K562 (cell line): ENCODE data around the gene JAK3. TPM values are rescaled to one million over a fixed set of nuclear protein-coding genes. Genes with fewer than 3 reads are reported as not detected.

Source experiments
- ATAC-seq: fragments of 200-7000 bp; cut with Tn5 transposase; 3 replicates; pipeline ENCODE4 v1.9.1; 2020; ENCODE audit warnings: moderate library complexity
- BruUV-seq: library from RNA; stranded (reverse); fragments of 400-500 nt; replicated peaks from 2 replicates; lab custom pipeline; 2021; lab: Mats Ljungman, UMichigan
- CTCF ChIA-PET: fragments of 300-600 bp; formaldehyde crosslinking; extraction: SDS; loops from one replicate; lab custom pipeline; 2021; ENCODE audit warnings: low intra/inter-chr PET ratio; lab: Yijun Ruan, JAX
- POLR2A ChIA-PET: fragments of 300-600, 350-650 bp; sonication (Branson Sonifier 250); formaldehyde crosslinking; extraction: SDS; loops from one replicate; lab custom pipeline; 2021; ENCODE audit warnings: antibody characterized with exemption, inconsistent platforms; lab: Yijun Ruan, JAX
- DNase-seq, 4 experiments: peaks; one replicate each; pipeline versions ENCODE4 v3.0.0 to v3.0.0-alpha.2; 2011 to 2018; ENCODE audit warnings: low spot score in 3 of 4, mixed read lengths in 3 of 4; ENCODE audit errors: extremely low read depth in 1 of 4
- FAIRE-seq: peaks from 2 replicates; lab custom pipeline; 2011; peaks lifted over from hg19 to GRCh38; lab: Jason Lieb, UNC
- H2AFZ ChIP-seq: 2 replicates; pipeline ENCODE4 v1.6.0; 2011; ENCODE audit warnings: low read depth, low read length, control low read depth, inconsistent platforms
- H3K27ac ChIP-seq: fragments of 200-600 bp; 3 replicates; pipeline ENCODE4 v1.8.0; 2011; ENCODE audit warnings: low read depth, mild to moderate bottlenecking, control low read depth, inconsistent platforms, low read length, moderate library complexity, mixed read lengths; ENCODE audit errors: extremely low read depth
- H3K27me3 ChIP-seq, 2 experiments: fragments of 300-600 bp in 1 of 2; 2 replicates in 1 of 2; 3 replicates in 1 of 2; pipeline versions ENCODE4 v1.6.0 to v1.8.0; 2011; ENCODE audit warnings: inconsistent platforms in 2 of 2, low read length in 2 of 2, mild to moderate bottlenecking in 1 of 2, mixed read lengths in 1 of 2, moderate library complexity in 1 of 2; ENCODE audit not compliant: control insufficient read depth in 2 of 2, insufficient read depth in 2 of 2
- H3K36me3 ChIP-seq: fragments of 300-600 bp; 3 replicates; pipeline ENCODE4 v1.8.0; 2011; ENCODE audit warnings: mild to moderate bottlenecking, low read length, inconsistent platforms; ENCODE audit not compliant: control insufficient read depth, insufficient read depth
- H3K4me1 ChIP-seq, 2 experiments: fragments of 200-600 bp in 1 of 2; replicated peaks in 1 of 2; 2 replicates in 1 of 2; 3 replicates in 1 of 2; pipeline versions ENCODE4 v1.5.1 to v1.8.0; 2011; ENCODE audit warnings: inconsistent platforms in 2 of 2, low read length in 2 of 2, mild to moderate bottlenecking in 1 of 2, mixed read lengths in 1 of 2, moderate library complexity in 1 of 2; ENCODE audit not compliant: control insufficient read depth in 2 of 2, insufficient read depth in 2 of 2
- H3K4me2 ChIP-seq: 2 replicates; pipeline ENCODE4 v1.6.1; 2011; ENCODE audit warnings: low read length, control low read depth, inconsistent platforms, mixed read lengths; ENCODE audit not compliant: insufficient read depth
- H3K4me3 ChIP-seq: fragments of 200-600 bp; sonication (generic), shearing (Covaris generic); 2 replicates; pipeline ENCODE4 v1.5.1; 2016; ENCODE audit warnings: control low read depth, inconsistent platforms
- H3K79me2 ChIP-seq: fragments of 200-600 bp; 3 replicates; pipeline ENCODE4 v1.8.0; 2011; ENCODE audit warnings: low read length, inconsistent platforms; ENCODE audit not compliant: control insufficient read depth, insufficient read depth
- H3K9ac ChIP-seq, 2 experiments: 2 replicates each; pipeline versions ENCODE4 v1.6.0 to v1.6.1; 2011; ENCODE audit warnings: low read depth in 2 of 2, low read length in 2 of 2, control low read depth in 1 of 2, inconsistent platforms in 1 of 2, mild to moderate bottlenecking in 1 of 2, mixed read lengths in 1 of 2; ENCODE audit not compliant: insufficient read depth in 1 of 2
- H3K9me1 ChIP-seq: one replicate; pipeline ENCODE4 v1.6.0; 2011; ENCODE audit warnings: inconsistent platforms, mild to moderate bottlenecking, low read length, moderate library complexity; ENCODE audit not compliant: control insufficient read depth, insufficient read depth
- H3K9me3 ChIP-seq: replicated peaks from 2 replicates; pipeline ENCODE4 v1.5.1; 2011; ENCODE audit warnings: low read depth, low read length, inconsistent platforms; ENCODE audit not compliant: control insufficient read depth, insufficient read depth
- H4K20me1 ChIP-seq: replicated peaks from 2 replicates; pipeline ENCODE4 v1.6.1; 2011; ENCODE audit warnings: low read length, inconsistent platforms, mixed read lengths; ENCODE audit not compliant: control insufficient read depth, insufficient read depth
- DACH1 ChIP-seq: fragments of 450-650 bp; IDR thresholded peaks from 2 replicates; pipeline ENCODE4 v1.6.1; 2018; ENCODE audit not compliant: partially characterized antibody
- EP400 ChIP-seq: fragments of 450-650 bp; IDR thresholded peaks from 2 replicates; pipeline ENCODE4 v1.6.1; 2017; ENCODE audit warnings: antibody characterized with exemption, mild to moderate bottlenecking, moderate library complexity
- NCOR1 ChIP-seq: fragments of 450-650 bp; IDR thresholded peaks from 2 replicates; pipeline ENCODE4 v1.6.1; 2016; ENCODE audit warnings: mild to moderate bottlenecking, moderate library complexity
- PRDM10 ChIP-seq: fragments of 450-650 bp; IDR thresholded peaks from 2 replicates; pipeline ENCODE4 v1.6.1; 2018; ENCODE audit not compliant: partially characterized antibody
- SIN3A ChIP-seq, 2 experiments: fragments of 150-350 bp in 1 of 2; IDR thresholded peaks; 2 replicates each; pipeline ENCODE4 v1.6.1; 2011 to 2016; ENCODE audit warnings: borderline replicate concordance in 2 of 2, low read depth in 2 of 2, low read length in 2 of 2, mild to moderate bottlenecking in 2 of 2, moderate library complexity in 2 of 2; ENCODE audit not compliant: control insufficient read depth in 1 of 2
- ZNF431 ChIP-seq: sonication (generic); formaldehyde crosslinking; IDR thresholded peaks from 2 replicates; pipeline ENCODE4 v1.8.0; 2022; ENCODE audit warnings: mild to moderate bottlenecking, missing genetic modification reagents
- WGBS: fragments of 100-300 bp; shearing (Covaris generic); methylation state at CpG from one replicate; pipeline ENCODE4 v1.1.6; 2016; ENCODE audit warnings: low coverage, mixed read lengths; ENCODE audit not compliant: insufficient coverage; ENCODE audit errors: missing lambda C conversion rate; 5-methylcytosine and 5-hydroxymethylcytosine counted together
- in situ Hi-C: fragments of 300-500 bp; cut with MboI; formaldehyde crosslinking; loops from 4 replicates; pipeline ENCODE4 v1.15.0; 2018; ENCODE audit warnings: inconsistent platforms, mixed read lengths
- intact Hi-C: fragments of 100-400 bp; cut with micrococcal nuclease; formaldehyde crosslinking; loops from 2 replicates; pipeline ENCODE4 v1.14.2; 2022
- polyA plus RNA-seq, 8 experiments: library from polyadenylated mRNA; depleted of rRNA in 4 of 8; stranded (reverse) in 5 of 8; unstranded in 3 of 8; fragments of >200 nt; fragmentation: Nextera tagmentation in 2 of 8; fragmentation: Illumina TruSeq in 1 of 8; extraction: Ambion mirVana in 2 of 8; extraction: Trizol in 1 of 8; gene quantifications; 2 replicates each; pipeline versions ENCODE4 v1.2.1 to v1.2.3, GENCODE V29; 2011 to 2014; ENCODE audit warnings: inconsistent platforms in 1 of 8, missing spikeins in 1 of 8
- total RNA-seq, 7 experiments: library from RNA; depleted of rRNA in 6 of 7; stranded (reverse); fragments of >200 nt in 6 of 7; fragmentation: Illumina TruSeq in 2 of 7; extraction: Trizol in 2 of 7; gene quantifications; 2 replicates each; pipeline versions ENCODE4 v1.2.1 to v1.2.3, GENCODE V29; 2011 to 2021; ENCODE audit warnings: low replicate concordance in 1 of 7
- TF ChIP-seq, protein P1 (sequence below): IDR thresholded peaks from 2 replicates; pipeline ENCODE4 v1.6.1; 2011; ENCODE audit not compliant: insufficient read length; ENCODE audit errors: extremely low read depth
- TF ChIP-seq, protein P2 (sequence below): fragments of 450-650 bp; formaldehyde crosslinking; IDR thresholded peaks from 2 replicates; pipeline ENCODE4 v1.4.0; 2020; ENCODE audit warnings: mild to moderate bottlenecking, moderate library complexity

The JAK3 gene
- total and polyA plus RNA-seq, 9 of the 15 experiments (the other 6 are each of a cell fraction or from before 2014, with no cell fraction given) = 0.01 to 0.18 (median 0.07) TPM; not detected in 1

DNA sequence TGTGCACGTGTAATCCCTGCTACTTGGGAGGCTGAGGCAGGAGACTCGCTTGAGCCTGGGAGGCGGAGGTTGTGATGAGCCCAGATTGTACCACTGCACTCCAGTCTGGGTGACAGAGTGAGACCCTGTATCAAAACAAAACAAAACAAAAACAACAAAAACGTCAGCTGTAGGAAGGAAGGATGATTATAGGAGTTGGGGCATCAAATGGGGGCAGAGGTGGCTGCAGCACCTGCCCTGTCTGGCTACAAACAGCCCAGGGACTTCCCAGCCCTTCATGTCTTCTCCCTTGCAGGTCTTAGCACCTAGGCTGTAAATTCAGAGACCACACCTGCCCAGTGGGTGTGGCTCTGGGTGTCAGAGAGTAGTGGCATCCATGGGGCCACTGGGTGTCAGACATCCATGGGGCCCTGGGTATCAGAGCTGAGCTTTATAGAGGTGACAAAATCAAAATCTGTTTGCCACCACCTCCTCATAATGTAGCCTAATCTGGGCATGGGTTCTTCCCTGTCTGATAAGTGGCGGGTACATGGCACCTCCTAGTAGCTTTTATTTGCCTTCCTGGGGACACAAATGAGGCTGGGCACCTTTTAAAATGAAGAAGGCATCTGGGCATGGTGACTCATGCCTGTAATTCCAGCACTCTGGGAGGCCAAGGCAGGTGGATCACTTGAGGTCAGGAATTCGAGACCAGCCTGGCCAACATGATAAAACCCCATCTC is 57.6 kb downstream of the JAK3 start:
- ATAC-seq (no peak), FAIRE-seq (no peak), DNase-seq (no peak)
- no peak overlapping the region for H2AFZ ChIP-seq
- H3K36me3 ChIP-seq = peaks cover 6% of the 10 kb centered on the region; the same call in 1 of the 3 replicates
- H3K4me1 ChIP-seq = peaks cover 13 to 14% of the 10 kb centered on the region in 2 experiments; a peak in 4 of 5 replicates
- H3K9ac ChIP-seq = no peak overlapping the region
- WGBS = 43% methylated on average over 6 of the region's 6 CpGs
- H3K9me1 ChIP-seq = no peaks in the 10 kb centered on the region
- no peaks in the 10 kb centered on the region for H3K9me3 ChIP-seq
- no peaks in the 10 kb centered on the region for H3K27me3 ChIP-seq
- in situ Hi-C loops (no loop called here), intact Hi-C loops (loop anchor here (5.0 kb wide), 1 partner anchor 67 kb away; the partner anchor contains the start of gene RPL18A)
- peak; percentile 93 for TF ChIP-seq PRDM10
- TF ChIP-seq, protein P1, sequence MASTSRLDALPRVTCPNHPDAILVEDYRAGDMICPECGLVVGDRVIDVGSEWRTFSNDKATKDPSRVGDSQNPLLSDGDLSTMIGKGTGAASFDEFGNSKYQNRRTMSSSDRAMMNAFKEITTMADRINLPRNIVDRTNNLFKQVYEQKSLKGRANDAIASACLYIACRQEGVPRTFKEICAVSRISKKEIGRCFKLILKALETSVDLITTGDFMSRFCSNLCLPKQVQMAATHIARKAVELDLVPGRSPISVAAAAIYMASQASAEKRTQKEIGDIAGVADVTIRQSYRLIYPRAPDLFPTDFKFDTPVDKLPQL = no peak
- TF ChIP-seq EP400 = no peak
- no peak for TF ChIP-seq ZNF431 (CRISPR knock-in tag)
- TF ChIP-seq NCOR1 = no peak
- no peak for TF ChIP-seq DACH1
- TF ChIP-seq SIN3A (IDR thresholded peaks at IDR 0.05; ENCODE audit: borderline replicate concordance in 2 of 2, control insufficient read depth in 1 of 2, low read depth in 2 of 2, low read length in 2 of 2) = no peak
- TF ChIP-seq, protein P2, sequence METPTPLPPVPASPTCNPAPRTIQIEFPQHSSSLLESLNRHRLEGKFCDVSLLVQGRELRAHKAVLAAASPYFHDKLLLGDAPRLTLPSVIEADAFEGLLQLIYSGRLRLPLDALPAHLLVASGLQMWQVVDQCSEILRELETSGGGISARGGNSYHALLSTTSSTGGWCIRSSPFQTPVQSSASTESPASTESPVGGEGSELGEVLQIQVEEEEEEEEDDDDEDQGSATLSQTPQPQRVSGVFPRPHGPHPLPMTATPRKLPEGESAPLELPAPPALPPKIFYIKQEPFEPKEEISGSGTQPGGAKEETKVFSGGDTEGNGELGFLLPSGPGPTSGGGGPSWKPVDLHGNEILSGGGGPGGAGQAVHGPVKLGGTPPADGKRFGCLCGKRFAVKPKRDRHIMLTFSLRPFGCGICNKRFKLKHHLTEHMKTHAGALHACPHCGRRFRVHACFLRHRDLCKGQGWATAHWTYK (CRISPR knock-in tag) = no peak
- POLR2A ChIA-PET = interaction anchor here (1.6 kb wide), 2 partner anchors 16 to 143 kb away, joined by 4 to 6 read pairs; partner anchors contain the start of gene CCDC124
- H4K20me1 ChIP-seq = no peaks in the 10 kb centered on the region
- H3K79me2 ChIP-seq = no peaks in the 10 kb centered on the region
- no peak overlapping the region for H3K27ac ChIP-seq
- H3K4me3 ChIP-seq = no peak overlapping the region
- H3K4me2 ChIP-seq = no peak overlapping the region
- CTCF ChIA-PET = interaction anchor here (0.6 kb wide), 1 partner anchor 65 kb away, joined by 3 read pairs; no protein-coding TSS in a partner anchor
- no TSS peak for BruUV-seq
